GM04503 (cell line): ENCODE data around the gene SLC13A4.
"Not testable (repeated sequence)": the region's sequence is repeated elsewhere in the genome, so short reads cannot be mapped to it uniquely, and the experiment has no call there.

ENCODE experiments used
- DNase-seq: peaks from one replicate; pipeline ENCODE4 v3.0.0-alpha.2; 2012; ENCODE audit warnings: low read depth

The SLC13A4 gene, protein sequence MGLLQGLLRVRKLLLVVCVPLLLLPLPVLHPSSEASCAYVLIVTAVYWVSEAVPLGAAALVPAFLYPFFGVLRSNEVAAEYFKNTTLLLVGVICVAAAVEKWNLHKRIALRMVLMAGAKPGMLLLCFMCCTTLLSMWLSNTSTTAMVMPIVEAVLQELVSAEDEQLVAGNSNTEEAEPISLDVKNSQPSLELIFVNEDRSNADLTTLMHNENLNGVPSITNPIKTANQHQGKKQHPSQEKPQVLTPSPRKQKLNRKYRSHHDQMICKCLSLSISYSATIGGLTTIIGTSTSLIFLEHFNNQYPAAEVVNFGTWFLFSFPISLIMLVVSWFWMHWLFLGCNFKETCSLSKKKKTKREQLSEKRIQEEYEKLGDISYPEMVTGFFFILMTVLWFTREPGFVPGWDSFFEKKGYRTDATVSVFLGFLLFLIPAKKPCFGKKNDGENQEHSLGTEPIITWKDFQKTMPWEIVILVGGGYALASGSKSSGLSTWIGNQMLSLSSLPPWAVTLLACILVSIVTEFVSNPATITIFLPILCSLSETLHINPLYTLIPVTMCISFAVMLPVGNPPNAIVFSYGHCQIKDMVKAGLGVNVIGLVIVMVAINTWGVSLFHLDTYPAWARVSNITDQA

DNA sequence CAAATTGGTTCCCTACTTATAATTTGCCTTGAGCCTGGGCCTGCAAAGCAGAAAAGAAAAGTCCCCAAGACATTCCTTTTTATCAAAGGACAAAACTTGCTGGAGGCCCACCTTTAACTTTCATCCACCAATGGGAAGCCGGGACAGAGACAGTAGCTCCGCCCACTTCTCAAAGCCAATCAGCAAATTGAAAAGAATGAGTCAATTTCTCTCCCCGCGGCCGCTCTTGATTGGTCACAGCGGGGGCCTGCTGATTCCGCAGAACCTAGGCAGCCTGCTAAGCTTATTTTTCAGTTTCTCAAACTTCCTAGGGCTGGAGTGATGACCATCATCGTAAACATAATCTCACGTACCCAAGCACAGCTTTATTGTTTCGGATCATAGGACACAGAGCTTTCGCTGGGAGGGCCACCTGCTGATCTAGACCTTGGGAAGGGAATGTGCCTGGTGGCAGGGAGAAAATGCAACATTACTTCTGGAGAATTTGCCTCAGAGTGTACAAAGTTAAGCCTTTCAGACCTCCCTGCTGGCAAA lies at the start of gene SLC13A4:
TSS of gene SLC13A4 (minus strand) at position 51 of the 534 bp plus-strand sequence. CDS start 690 bp downstream, outside the sequence.
- no peak for DNase-seq

DNA sequence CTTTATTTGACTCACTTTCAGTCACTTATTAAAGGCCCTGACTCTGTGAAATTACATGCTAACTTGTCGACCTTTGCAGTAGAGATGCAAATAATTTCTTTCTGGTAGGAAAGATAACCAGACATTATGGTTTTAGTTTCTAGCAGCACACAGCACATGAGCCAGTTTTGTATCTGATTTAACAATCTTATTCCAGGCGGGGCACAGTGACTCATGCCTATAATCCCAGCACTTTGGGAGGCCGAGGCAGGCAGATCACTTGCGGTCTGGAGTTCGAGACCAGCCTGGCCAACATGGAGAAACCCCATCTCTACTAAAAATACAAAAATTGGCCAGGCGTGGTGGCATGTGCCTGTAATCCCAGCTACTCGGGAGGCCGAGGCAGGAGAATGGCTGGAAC lies 47.9 kb upstream of the SLC13A4 start:
- not testable (repeated sequence) for DNase-seq

DNA sequence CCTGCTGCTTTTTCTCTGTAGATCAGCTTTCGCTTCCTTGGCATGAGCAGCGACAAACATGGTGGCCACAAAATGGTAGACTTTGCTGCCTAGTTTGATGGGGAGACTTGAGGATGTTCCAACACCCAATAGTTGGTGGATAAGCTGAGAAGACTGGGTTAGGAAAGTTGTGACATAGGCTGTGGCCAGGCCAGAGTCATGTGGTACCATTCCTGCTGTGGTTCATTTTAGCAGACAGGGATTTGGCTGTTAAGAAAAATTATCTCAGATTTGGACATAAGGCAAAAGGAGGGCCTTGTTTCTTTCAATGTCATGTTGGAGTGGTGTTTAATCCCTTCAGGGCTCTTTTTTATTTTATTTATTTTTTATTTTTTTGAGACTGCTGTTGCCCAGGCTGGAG lies 47.2 kb upstream of the SLC13A4 start:
- no peak for DNase-seq

DNA sequence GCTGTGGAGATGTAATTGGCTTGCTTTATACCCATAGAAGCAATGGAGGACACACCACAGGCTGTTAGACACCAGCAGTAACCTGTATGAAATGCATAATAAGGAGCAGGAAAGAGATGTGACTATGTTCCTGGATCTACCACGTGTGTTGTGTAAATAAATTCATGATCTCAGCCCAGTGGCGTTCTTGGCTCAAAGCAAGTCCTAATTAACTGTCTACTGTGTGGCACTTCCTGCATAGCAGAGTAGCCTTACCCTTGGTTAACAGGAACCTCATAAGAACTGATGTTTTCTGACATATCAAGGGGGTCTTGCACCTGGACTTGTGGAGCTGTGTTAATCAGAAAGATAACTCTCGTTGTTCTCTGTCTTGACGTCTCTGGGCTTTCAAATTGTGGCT lies 46.3 kb upstream of the SLC13A4 start:
- no peak for DNase-seq

DNA sequence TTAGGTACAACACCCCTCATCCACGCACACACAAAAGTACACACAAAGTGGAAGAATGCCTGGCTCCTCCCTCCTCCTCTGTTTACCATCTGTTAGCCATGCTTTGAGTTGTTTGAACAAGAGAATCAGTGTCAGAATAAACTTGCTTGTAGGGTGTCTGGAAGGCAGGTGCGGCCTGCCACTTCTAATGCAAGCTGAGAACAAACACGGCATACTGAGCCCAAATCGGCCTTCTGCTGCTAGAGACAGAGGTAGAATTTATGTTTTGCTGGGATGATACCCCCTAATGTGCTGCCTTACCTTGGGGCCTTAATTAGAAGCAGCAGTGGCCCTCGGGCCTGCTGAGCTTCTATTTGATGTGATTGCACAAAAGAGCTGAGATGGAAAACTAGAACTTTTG lies 45.5 kb upstream of the SLC13A4 start:
- DNase-seq: no peak

DNA sequence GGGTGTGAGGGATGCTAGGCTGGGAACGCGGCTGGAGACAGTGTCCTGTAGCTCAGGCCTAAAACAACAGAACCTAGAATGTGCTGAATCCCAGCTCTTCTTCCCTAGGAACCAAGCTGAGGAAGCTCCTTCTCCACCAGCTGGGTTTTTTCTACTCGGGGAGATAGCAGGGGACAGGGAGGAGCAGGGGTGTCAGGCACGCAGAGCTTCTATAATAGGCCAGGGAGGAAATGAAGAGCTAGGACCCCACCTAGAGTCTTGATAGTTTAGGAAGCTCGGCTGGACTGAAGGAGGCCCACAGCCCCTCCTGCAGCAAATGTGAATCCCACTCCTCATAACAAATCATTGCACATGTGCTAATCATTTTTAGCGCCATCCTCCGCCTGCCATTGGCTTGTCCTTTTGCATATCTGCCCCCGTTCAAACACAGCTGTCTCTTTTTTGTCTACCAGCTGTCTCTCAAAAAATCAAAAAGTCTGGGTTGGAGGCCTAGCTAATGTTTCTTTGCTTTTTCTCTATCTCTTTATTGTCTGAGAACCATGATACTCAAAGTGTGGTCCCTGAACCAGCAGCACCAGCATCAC lies 44.7 kb upstream of the SLC13A4 start:
- DNase-seq: no peak

DNA sequence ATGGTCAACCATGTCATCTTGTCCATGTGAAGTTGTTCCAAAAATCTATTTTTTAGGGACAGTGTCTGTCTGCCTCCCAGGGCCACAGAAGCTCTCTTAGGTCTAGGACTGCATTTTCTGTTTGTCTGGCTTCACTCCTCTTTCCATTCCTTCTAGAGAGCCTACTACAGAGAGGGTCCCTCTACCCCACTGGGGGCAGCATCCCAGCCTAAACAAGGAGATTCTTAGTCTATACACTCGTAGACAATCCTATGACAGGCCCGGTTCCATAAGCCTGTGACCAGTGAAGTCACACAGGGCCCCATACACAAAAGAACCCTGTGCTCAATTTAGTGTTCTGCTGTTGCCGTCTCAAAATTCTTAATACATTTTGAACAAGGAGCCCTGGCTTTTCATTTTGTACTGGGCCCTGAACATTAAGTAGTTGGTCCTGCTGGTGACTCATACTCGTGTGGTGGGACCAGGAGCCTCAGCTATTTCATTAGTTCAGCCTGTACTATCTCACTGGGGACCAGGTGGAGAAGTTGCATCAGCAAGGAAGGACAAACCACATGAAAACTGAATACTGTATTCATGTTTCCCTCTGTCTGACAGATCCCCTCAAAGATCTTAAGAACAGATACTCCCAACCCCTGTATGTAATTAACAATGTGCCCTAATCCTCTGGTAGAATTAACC lies 44.1 kb upstream of the SLC13A4 start:
- no peak for DNase-seq

DNA sequence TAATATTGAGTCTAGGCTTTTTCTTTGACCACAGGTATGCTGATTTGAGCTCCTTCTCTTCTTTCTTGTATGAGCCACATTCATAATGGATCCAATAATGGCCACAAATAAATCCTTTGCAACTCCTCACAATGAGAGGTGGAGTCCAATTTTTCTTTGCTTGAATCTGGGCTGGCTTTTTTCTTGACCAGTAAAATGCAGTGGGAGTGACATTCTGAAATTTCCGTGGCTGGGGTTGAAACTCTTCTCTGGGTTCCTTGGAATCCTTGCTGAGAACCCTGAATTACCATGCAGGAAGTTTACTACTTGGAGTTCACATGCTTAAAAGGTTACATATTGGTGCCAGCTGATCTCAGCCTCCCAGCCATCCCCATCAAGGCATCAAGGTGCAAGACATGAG lies 43.1 kb upstream of the SLC13A4 start:
- no peak for DNase-seq

DNA sequence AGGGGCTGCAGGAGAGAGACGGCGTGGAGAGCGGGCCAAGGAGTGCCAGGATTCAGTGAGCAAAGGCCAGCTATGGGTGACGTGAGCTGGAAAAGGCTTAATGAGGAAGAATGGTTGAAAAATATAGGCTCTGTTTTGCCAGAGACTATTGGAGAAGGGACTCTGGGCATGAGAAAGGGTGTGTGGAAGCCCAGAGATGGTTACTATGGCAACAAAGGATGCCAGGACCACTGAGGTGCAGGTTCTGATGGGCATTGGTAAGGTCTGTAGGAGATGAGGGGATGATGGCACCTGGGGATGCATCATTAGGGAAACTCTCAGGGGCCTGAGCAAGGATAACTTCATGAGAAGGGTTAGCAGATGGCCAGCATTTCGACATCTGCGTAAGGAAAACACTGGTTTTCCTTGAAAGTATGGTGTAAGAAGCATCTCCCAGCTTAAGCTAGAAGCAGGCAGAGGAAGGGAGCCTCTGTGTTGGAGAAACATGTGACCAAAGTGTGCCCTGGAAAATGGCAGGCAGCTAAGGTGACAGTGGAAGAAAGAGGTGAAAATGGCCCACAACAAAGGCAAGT lies 42.2 kb upstream of the SLC13A4 start:
- DNase-seq: no peak

DNA sequence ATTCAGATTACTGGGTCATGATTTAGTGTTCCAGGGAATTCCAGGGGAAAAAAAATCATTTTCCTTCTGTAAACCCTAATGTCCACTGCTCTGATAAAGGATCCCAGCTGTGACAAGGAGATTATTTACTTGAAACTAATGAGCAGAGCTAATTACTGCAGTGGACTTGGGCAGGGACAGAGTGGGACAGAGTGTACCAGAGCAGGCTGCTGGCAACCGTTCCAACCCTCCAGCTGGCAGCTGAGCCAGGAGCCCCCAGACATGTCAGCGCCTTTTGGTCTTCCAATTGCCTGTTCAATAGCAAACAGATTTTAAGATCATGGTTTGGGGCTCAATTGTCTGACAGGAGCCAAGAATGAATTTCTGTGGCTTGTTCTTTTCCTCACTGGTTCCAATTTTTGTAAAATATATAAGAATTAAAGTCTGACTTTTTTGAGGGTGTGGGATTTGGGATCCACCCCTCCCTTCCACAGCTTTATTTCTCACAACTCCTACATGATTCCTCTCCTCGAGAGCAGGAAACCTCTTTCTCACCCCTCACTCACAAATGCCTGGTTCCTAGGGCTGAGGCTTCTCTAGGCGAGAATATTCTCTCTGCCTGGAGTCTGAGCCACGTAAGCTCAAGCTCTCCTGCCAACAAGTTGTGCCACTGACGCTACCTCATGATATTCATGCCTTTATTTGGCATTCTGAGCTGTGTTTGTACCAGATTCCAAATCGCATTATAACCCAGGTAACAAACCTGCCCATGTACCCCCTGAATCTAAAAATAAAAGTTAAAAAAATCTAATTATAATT lies 41.2 kb upstream of the SLC13A4 start:
- DNase-seq: no peak

DNA sequence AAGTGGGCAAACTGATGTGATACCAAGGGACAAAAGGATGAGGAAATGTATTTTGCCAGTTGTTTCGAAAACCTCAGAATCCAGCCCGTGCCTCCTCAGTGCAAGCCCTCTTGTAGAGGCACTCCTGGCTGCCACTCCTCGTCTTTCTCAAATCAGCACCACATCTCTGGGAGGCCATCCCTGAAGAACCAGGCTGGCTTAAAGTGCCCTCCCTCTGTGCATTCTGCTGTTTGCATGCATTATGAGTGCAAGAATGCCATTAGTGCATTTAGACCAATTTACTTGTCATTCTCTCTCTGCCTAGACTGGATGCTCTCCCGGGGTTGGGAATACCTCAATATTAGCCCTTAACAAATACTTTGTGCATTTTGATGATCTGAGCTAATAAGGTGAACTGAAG lies 40.5 kb upstream of the SLC13A4 start:
- DNase-seq: no peak

DNA sequence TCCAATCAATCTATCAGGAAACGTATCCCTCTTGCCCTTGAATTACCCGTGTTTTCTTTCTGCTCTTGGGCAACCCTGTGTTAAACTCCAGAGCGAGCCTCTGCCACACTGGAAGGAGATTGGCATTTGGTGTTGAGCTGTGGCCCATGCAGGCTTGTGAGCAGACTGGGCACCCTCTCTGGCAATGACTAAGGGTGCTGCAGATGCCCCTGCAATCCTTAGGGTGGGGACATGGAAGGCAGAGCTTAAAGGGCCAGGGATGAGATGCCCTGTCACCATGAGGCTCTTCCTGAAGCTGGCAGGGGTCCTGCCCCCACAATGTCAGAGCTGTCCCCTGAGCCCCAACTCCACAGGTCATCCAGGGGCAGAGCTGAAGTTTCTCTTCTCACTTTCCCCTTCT lies 40.1 kb upstream of the SLC13A4 start:
- DNase-seq: no peak

DNA sequence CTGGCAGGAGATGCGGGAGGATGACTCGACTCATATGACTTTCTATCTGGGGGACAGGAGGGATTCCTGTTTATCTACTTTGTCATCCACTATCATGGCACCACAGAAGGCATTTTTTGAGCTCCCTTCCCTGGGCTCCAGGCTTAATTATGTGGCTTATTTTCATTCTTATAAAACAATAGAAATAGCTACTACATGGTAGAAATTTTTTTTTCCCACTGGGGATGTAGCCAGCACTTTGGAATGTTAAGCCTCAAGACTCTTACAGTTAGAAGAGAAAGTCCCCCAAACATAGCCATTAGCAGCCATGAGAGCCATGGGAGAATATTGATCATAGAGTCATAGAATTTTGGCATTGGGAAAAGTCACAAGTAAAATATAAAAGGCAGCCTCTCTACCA lies 35.3 kb upstream of the SLC13A4 start:
- no peak for DNase-seq

DNA sequence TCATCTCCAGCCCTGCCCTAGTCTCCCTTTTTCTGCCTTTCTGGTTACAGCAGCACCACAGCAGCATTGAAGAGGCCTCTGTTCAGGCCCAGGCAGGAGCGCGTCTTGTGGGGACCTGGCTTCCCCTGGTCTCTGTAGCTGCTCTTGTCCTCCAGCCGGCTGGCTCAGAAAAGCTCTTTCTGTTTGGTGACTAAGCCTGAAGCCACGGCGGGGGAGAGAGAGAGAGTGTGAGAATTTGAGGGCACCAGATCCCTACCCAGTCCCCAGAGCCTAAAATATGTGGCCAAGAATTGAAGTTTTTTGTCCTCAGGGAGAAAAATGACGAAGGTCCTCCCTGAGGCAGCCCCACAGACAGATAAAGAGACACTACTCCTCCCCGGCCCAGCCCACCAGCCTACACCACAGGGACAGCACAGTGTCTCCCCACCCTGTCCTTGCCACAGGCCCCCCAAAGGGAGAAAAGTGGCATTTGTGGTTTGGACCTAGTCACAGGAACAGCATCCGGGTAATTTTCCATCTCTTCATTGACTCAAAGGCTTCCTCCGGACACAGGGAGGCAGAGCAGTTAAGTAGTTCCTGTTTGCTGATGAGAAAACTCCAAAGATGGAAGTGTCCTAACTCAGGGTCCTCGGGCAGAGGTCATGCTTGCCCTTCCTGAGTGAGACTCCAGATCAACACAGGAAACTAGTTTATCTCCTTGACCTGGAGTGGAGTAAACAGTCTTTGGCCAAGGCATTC lies 33.9 kb upstream of the SLC13A4 start:
- no peak for DNase-seq

DNA sequence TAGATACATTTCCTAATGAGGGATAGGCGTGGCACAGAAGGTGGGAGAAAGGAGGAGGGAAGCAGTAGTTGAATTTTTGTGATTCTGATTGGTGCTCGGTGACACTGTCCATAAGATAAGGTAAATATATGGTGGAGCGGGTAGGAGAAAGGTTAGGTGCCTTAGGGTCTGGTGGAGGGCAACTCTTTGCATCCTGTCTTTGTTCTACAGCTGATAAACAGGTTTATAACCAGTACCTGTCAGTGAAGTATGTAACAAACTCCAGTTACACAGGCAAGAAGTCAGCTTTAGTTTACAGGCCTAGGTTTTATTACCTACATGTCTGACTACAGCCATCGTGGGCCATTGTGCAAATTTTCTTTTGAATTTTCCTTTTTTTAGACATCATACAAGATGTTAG lies 31.5 kb upstream of the SLC13A4 start:
- no peak for DNase-seq

DNA sequence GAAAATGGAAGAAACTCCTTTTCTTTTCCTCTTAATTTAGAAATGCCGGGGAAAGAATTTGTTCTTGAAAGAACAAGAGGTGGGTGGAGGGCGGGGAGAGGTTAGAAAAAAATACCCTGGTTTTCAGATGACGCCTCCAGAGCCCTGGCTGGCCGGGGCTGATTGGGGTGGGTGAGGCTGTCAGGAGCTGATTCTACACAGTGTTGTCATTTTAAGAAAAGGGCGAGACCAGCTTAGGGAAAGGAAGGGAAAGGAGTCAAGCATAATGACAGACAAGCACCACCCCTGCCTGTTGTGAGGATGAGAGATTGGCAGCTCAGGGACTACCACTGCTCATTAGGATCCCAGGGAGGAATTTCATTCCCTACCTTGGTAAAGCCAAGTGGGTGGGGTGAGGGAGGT lies 30.5 kb upstream of the SLC13A4 start:
- no peak for DNase-seq

DNA sequence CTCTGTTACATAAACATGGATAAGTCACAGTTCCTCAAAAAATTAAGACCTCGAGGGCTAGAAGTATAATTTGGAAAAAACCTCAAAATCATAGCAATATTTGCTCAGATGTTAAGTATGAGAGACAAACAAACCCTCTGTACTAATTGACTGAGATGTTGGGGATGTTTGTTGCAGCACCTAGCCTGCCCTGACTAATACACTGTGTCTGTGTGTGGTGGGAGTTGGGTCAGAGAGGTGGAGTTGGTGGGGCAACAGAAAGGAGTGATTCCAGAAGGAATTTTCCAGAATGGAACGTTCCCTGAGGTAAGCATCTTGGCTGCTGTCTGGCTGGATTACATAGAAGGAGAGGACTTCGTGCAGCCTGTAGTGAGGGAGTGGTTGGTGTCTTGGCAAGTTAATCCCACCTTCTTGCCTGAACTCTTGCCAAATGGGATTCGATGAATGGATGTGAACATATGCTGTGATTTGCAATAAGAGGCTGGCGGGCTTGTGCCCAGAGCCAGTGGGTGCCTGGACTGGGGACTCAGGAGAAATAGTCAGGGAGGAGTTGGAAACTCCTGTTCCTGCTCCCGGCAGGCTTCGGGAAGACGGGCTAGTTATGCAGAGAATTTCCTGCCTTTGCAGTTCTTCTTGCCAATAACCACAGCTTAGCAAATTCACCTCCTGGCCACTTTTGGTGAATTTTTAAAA lies 29.9 kb upstream of the SLC13A4 start:
- DNase-seq: no peak

DNA sequence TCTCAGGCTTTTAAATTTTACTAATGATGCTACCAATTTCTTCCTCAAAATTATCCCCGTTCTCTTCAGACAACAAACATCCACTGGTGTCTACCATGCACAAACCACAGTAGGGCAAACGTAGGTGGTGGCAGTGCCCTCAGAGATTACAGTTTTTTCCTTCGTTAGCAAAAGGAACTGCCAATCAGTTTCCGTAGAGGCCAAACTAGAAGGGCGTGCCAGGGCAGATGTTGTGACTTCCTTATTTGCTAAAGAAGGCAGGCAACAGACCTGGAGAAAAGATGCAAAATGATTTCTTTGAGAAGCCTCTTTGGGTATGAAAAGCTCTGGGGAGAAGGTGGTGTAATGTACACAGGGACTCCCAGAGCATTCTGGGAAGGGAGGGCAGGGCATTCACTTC lies 28.2 kb upstream of the SLC13A4 start:
- DNase-seq: no peak

DNA sequence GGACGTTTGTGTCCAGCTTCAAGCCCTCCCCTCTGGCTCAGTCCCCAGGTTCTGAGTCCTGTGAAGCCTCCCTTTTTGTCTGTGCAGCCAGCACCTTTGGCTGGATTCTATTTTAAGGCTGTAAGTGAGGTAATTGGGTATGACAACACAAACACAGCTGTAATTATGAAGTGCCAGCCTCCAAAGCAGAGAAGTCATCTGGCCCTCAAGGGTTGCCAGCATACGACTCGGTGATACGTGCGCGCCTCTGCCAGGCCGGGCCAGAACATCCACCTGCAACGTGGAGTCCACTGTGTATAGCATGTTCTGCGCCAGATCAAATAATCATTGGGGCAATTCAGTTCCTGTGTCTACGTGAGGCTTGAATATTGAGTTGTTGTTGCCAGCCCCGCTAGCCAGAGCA lies 27.4 kb upstream of the SLC13A4 start:
- no peak for DNase-seq
